H1 (cell line): Measurements from ENCODE around the gene TPD52L1. TPM values are rescaled to one million over a fixed set of nuclear protein-coding genes. Genes with fewer than 3 reads are reported as not detected.

ENCODE experiments used
- CTCF ChIA-PET: fragments of 300-600 bp; sonication (Branson Sonifier 250); formaldehyde crosslinking; loops from one replicate; lab custom pipeline; 2021; ENCODE audit not compliant: partially characterized antibody; lab: Charles Lee
- POLR2A ChIA-PET: fragments of 300-600 bp; sonication (Branson Sonifier 250); formaldehyde crosslinking; loops from one replicate; lab custom pipeline; 2021; ENCODE audit warnings: inconsistent platforms; ENCODE audit not compliant: partially characterized antibody; lab: Charles Lee
- DNase-seq, 2 experiments: peaks; one replicate each; pipeline versions ENCODE4 v3.0.0 to v3.0.0-alpha.2; 2010 to 2022; ENCODE audit warnings: low spot score in 2 of 2, low read depth in 1 of 2, mixed read lengths in 1 of 2
- FAIRE-seq: peaks from 2 replicates; lab custom pipeline; 2011; peaks lifted over from hg19 to GRCh38; lab: Jason Lieb, UNC
- H2AFZ ChIP-seq: 2 replicates; pipeline ENCODE4 v1.8.1; 2012; ENCODE audit warnings: low read length, inconsistent platforms
- H2AK5ac ChIP-seq: 2 replicates; pipeline ENCODE4 v1.6.1; 2013; ENCODE audit warnings: low read depth, low read length
- H2BK120ac ChIP-seq: replicated peaks from 2 replicates; pipeline ENCODE3; 2013; ENCODE audit warnings: low read depth, low read length, inconsistent platforms
- H2BK12ac ChIP-seq: 2 replicates; pipeline ENCODE4 v1.6.1; 2013; ENCODE audit warnings: low read depth, low read length
- H2BK15ac ChIP-seq: 2 replicates; pipeline ENCODE4 v1.6.1; 2013; ENCODE audit warnings: low read length
- H2BK20ac ChIP-seq: 2 replicates; pipeline ENCODE4 v1.6.1; 2013; ENCODE audit warnings: low read length
- H2BK5ac ChIP-seq: 2 replicates; pipeline ENCODE4 v1.6.1; 2013; ENCODE audit warnings: low read depth, low read length
- H3K14ac ChIP-seq: 2 replicates; pipeline ENCODE4 v1.6.1; 2013; ENCODE audit warnings: inconsistent platforms; ENCODE audit not compliant: insufficient read length
- H3K18ac ChIP-seq: 2 replicates; pipeline ENCODE4 v1.6.1; 2013; ENCODE audit warnings: low read length; ENCODE audit errors: extremely low read depth
- H3K23ac ChIP-seq: 2 replicates; pipeline ENCODE4 v1.6.1; 2013; ENCODE audit warnings: inconsistent platforms; ENCODE audit not compliant: insufficient read length
- H3K23me2 ChIP-seq: 2 replicates; pipeline ENCODE4 v1.6.1; 2013; ENCODE audit warnings: low read depth, low read length
- H3K27ac ChIP-seq: 2 replicates; pipeline ENCODE4 v1.6.1; 2011; ENCODE audit warnings: low read depth, low read length, inconsistent platforms
- H3K27me3 ChIP-seq, 4 experiments: replicated peaks in 1 of 4; 1 replicate in 1 of 4; 2 replicates in 3 of 4; pipeline versions ENCODE4 v1.6.1 to v1.8.1; 2011 to 2013; ENCODE audit warnings: low read length in 3 of 4, mild to moderate bottlenecking in 3 of 4, inconsistent platforms in 2 of 4, mixed read lengths in 2 of 4, moderate library complexity in 1 of 4; ENCODE audit not compliant: control insufficient read depth in 3 of 4, insufficient read depth in 3 of 4; ENCODE audit errors: extremely low read depth in 1 of 4
- H3K36me3 ChIP-seq, 4 experiments: 2 replicates each; pipeline versions ENCODE4 v1.6.1 to v1.8.1; 2011 to 2013; ENCODE audit warnings: mild to moderate bottlenecking in 4 of 4, low read length in 3 of 4, moderate library complexity in 2 of 4, control low read depth in 1 of 4, inconsistent platforms in 1 of 4; ENCODE audit not compliant: insufficient read depth in 4 of 4, control insufficient read depth in 2 of 4
- H3K4ac ChIP-seq: replicated peaks from 2 replicates; pipeline ENCODE3; 2013; ENCODE audit warnings: low read length, low read depth, mixed read lengths, inconsistent platforms; ENCODE audit not compliant: insufficient read length
- H3K4me1 ChIP-seq, 4 experiments: replicated peaks in 1 of 4; 1 replicate in 1 of 4; 2 replicates in 3 of 4; pipeline versions ENCODE4 v1.6.1 to v1.8.1; 2011 to 2013; ENCODE audit warnings: low read length in 3 of 4, inconsistent platforms in 2 of 4, mixed read lengths in 1 of 4; ENCODE audit not compliant: insufficient read depth in 4 of 4, control insufficient read depth in 3 of 4
- H3K4me2 ChIP-seq, 2 experiments: 2 replicates each; pipeline versions ENCODE4 v1.6.1 to v1.8.1; 2011 to 2013; ENCODE audit warnings: low read depth in 2 of 2, low read length in 2 of 2, control low read depth in 1 of 2, inconsistent platforms in 1 of 2, mild to moderate bottlenecking in 1 of 2; ENCODE audit not compliant: insufficient read depth in 1 of 2
- H3K4me3 ChIP-seq, 4 experiments: fragments of 200-600, 300-600 bp in 1 of 4; sonication (generic), shearing (Covaris generic), sonication (Bioruptor Twin) in 1 of 4; 2 replicates each; pipeline versions ENCODE4 v1.5.1 to v1.8.1; 2011 to 2016; ENCODE audit warnings: low read length in 4 of 4, low read depth in 3 of 4, control low read depth in 2 of 4, inconsistent platforms in 2 of 4, mild to moderate bottlenecking in 2 of 4, mixed read lengths in 1 of 4, moderate library complexity in 1 of 4; ENCODE audit not compliant: insufficient read depth in 2 of 4; ENCODE audit errors: extremely low read depth in 1 of 4
- H3K56ac ChIP-seq: replicated peaks from 2 replicates; pipeline ENCODE3; 2013; ENCODE audit warnings: low read depth, mild to moderate bottlenecking, mixed read lengths, low read length, inconsistent platforms; ENCODE audit not compliant: insufficient read length
- H3K79me1 ChIP-seq: 2 replicates; pipeline ENCODE4 v1.6.1; 2013; ENCODE audit warnings: low read depth, low read length, control low read depth
- H3K79me2 ChIP-seq, 2 experiments: 2 replicates each; pipeline versions ENCODE4 v1.6.1 to v1.8.1; 2012 to 2013; ENCODE audit warnings: low read length in 2 of 2, mild to moderate bottlenecking in 2 of 2, inconsistent platforms in 1 of 2; ENCODE audit not compliant: insufficient read depth in 2 of 2, control insufficient read depth in 1 of 2
- H3K9ac ChIP-seq, 4 experiments: replicated peaks in 1 of 4; 1 replicate in 1 of 4; 2 replicates in 3 of 4; pipeline versions ENCODE4 v1.6.1 to v1.8.1; 2011 to 2013; ENCODE audit warnings: low read depth in 3 of 4, low read length in 3 of 4, control low read depth in 2 of 4, mild to moderate bottlenecking in 2 of 4, moderate library complexity in 2 of 4, inconsistent platforms in 1 of 4; ENCODE audit errors: extremely low read depth in 1 of 4
- H3K9me3 ChIP-seq, 2 experiments: 2 replicates each; pipeline versions ENCODE4 v1.6.1 to v1.8.1; 2012 to 2013; ENCODE audit warnings: mild to moderate bottlenecking in 2 of 2, moderate library complexity in 2 of 2, control low read depth in 1 of 2, inconsistent platforms in 1 of 2, low read depth in 1 of 2, low read length in 1 of 2, mixed read lengths in 1 of 2; ENCODE audit not compliant: insufficient read depth in 2 of 2
- H4K20me1 ChIP-seq, 2 experiments: replicated peaks in 1 of 2; 2 replicates each; pipeline versions ENCODE3 to v1.8.1; 2011 to 2013; ENCODE audit warnings: inconsistent platforms in 2 of 2, low read length in 2 of 2, mild to moderate bottlenecking in 1 of 2; ENCODE audit not compliant: insufficient read depth in 2 of 2, control insufficient read depth in 1 of 2
- H4K5ac ChIP-seq: 2 replicates; pipeline ENCODE4 v1.6.1; 2013; ENCODE audit warnings: low read length, low read depth, mixed read lengths, inconsistent platforms; ENCODE audit not compliant: insufficient read length
- H4K8ac ChIP-seq: 2 replicates; pipeline ENCODE4 v1.8.0; 2013; ENCODE audit warnings: mild to moderate bottlenecking, moderate library complexity, low read length, inconsistent platforms; ENCODE audit not compliant: insufficient read depth; ENCODE audit errors: extremely low read depth
- H4K91ac ChIP-seq: replicated peaks from 2 replicates; pipeline ENCODE3; 2013; ENCODE audit warnings: low read length, mixed read lengths, inconsistent platforms; ENCODE audit not compliant: insufficient read length
- ATF2 ChIP-seq: IDR thresholded peaks from 2 replicates; pipeline ENCODE4 v1.6.1; 2012; ENCODE audit warnings: low read length, inconsistent platforms
- CBX5 ChIP-seq: fragments of 300-800, 300-1000 bp; sonication (generic); IDR thresholded peaks from 2 replicates; pipeline ENCODE4 v1.7.1; 2016; ENCODE audit warnings: antibody characterized with exemption, low read length, low read depth
- HDAC2 ChIP-seq, 2 experiments: fragments of 300-600 bp in 1 of 2; sonication (generic) in 1 of 2; IDR thresholded peaks; 2 replicates each; pipeline ENCODE4 v1.6.1; 2011 to 2012; ENCODE audit warnings: low read depth in 2 of 2, low read length in 2 of 2, mild to moderate bottlenecking in 2 of 2, moderate library complexity in 2 of 2, borderline replicate concordance in 1 of 2, inconsistent platforms in 1 of 2
- JUND ChIP-seq: IDR thresholded peaks from 2 replicates; pipeline ENCODE4 v1.6.1; 2011; ENCODE audit warnings: mild to moderate bottlenecking, improper control_type of control experiment, low read length
- KDM1A ChIP-seq: fragments of 200-600, 300-600 bp; sonication (generic); IDR thresholded peaks from 2 replicates; pipeline ENCODE4 v1.7.1; 2016; ENCODE audit warnings: mild to moderate bottlenecking, low read length, borderline replicate concordance
- NRF1 ChIP-seq: IDR thresholded peaks from 2 replicates; pipeline ENCODE4 v1.6.1; 2011; ENCODE audit warnings: mild to moderate bottlenecking, low read depth, low read length, improper control_type of control experiment
- POU5F1 ChIP-seq: IDR thresholded peaks from 2 replicates; pipeline ENCODE4 v1.6.1; 2011; ENCODE audit warnings: low read depth, mild to moderate bottlenecking, low read length, moderate library complexity
- RBBP5 ChIP-seq: IDR thresholded peaks from 2 replicates; pipeline ENCODE4 v1.7.1; 2012; ENCODE audit warnings: low read depth, mild to moderate bottlenecking, inconsistent platforms, low read length, moderate library complexity, borderline replicate concordance
- RXRA ChIP-seq: IDR thresholded peaks from 2 replicates; pipeline ENCODE4 v1.6.1; 2011; ENCODE audit warnings: low read depth, mild to moderate bottlenecking, low read length, moderate library complexity; ENCODE audit not compliant: insufficient read depth
- TAF1 ChIP-seq: IDR thresholded peaks from 2 replicates; pipeline ENCODE4 v1.6.1; 2011; ENCODE audit warnings: mild to moderate bottlenecking, low read depth, low read length
- TBP ChIP-seq: IDR thresholded peaks from 2 replicates; pipeline ENCODE4 v1.6.1; 2011; ENCODE audit warnings: low read depth, low read length, improper control_type of control experiment
- TEAD4 ChIP-seq: IDR thresholded peaks from 2 replicates; pipeline ENCODE4 v1.6.1; 2012; ENCODE audit warnings: low read depth, low read length, inconsistent platforms, mixed read lengths
- YY1 ChIP-seq: IDR thresholded peaks from 2 replicates; pipeline ENCODE4 v1.6.1; 2011; ENCODE audit warnings: low read depth, mild to moderate bottlenecking, low read length
- WGBS, 2 experiments: shearing (Covaris generic) in 1 of 2; methylation state at CpG; one replicate each; pipeline versions ENCODE4 v1.1.6 to v1.1.7; 2013 to 2015; ENCODE audit warnings: low lambda C conversion rate in 2 of 2, mixed read lengths in 2 of 2, inconsistent platforms in 1 of 2, low coverage in 1 of 2, missing lambda C conversion rate in 1 of 2; ENCODE audit not compliant: insufficient replicate concordance in 2 of 2, insufficient coverage in 1 of 2, insufficient read length in 1 of 2; ENCODE audit errors: extremely low coverage in 1 of 2, missing lambda C conversion rate in 1 of 2; 5-methylcytosine and 5-hydroxymethylcytosine counted together
- polyA plus RNA-seq, 7 experiments: library from polyadenylated mRNA; depleted of rRNA in 3 of 7; stranded (reverse) in 5 of 7; unstranded in 2 of 7; fragments of >200 nt in 5 of 7; fragments of 200-250 nt in 2 of 7; gene quantifications; 1 replicate in 5 of 7; 2 replicates in 1 of 7; 4 replicates in 1 of 7; pipeline versions ENCODE4 v1.2.1 to v1.2.3, GENCODE V29; 2011 to 2013; ENCODE audit warnings: missing spikeins in 2 of 7, mixed read lengths in 2 of 7
- total RNA-seq: library from RNA; stranded (reverse); fragmentation: NEBNext Ultra II Directional; extraction: Animal tissue kit (Norgen Biotek cat#: 25700); gene quantifications from 2 replicates; pipeline ENCODE4 v1.2.1, GENCODE V29; 2021

TPD52L1 gene
- total and polyA plus RNA-seq, 2 of the 8 experiments (the other 6 are each of a cell fraction or from before 2014, with no cell fraction given), result 7.4 to 14.2 TPM

GRCh38 chr6:125217369-125217768, 63.8 kb downstream of the TPD52L1 start:
- Histone ChIP-seq H3K36me3 (no peaks in the 10 kb centered on the region), H3K27me3 (no peaks in the 10 kb centered on the region), H3K23me2 (0 out of 2 replicates have a peak, but pooled peaks cover 2% of the 10 kb centered on the region), H3K27ac (no peak overlapping the region), H3K9ac (no peak overlapping the region), H2BK12ac (no peak overlapping the region), H3K79me2 (no peaks in the 10 kb centered on the region; a peak in 1 of 4 replicates), H3K4me3 (no peak overlapping the region), H3K56ac (no peak overlapping the region), H4K5ac (no peak overlapping the region), H3K4me2 (no peak overlapping the region), H2BK5ac (no peak overlapping the region), H3K23ac (no peak overlapping the region), H4K20me1 (no peaks in the 10 kb centered on the region), H4K91ac (no peak overlapping the region), H3K79me1 (no peaks in the 10 kb centered on the region), H4K8ac (no peak overlapping the region), H2BK15ac (no peak overlapping the region), H3K4ac (no peak overlapping the region), H2AK5ac (no peak overlapping the region), H2BK20ac (no peak overlapping the region), H3K14ac (no peak overlapping the region), H2BK120ac (no peak overlapping the region), H3K4me1 (peaks cover 0 to 9% (median 1%) of the 10 kb centered on the region in 4 experiments; a peak in 3 of 7 replicates), H3K18ac (no peak overlapping the region), H2AFZ (no peak overlapping the region), H3K9me3 (no peaks in the 10 kb centered on the region)
- ChIA-PET POLR2A (no interaction called here), CTCF (interaction anchor here (1.0 to 4.3 kb wide), 2 partner anchors 10 to 25 kb away, joined by 5 to 20 read pairs; no protein-coding TSS in a partner anchor)
- 93% methylated on average over 10 of the region's 10 CpGs; no CpG with 5 or more reads in 1 of the 2 experiments for WGBS, 2 experiments
- no peak for FAIRE-seq
- DNase-seq, result no peak
- TF ChIP-seq JUND (no peak), RBBP5 (no peak), NRF1 (no peak), CBX5 (no peak), HDAC2 (IDR thresholded peaks at IDR 0.05; ENCODE audit: borderline replicate concordance in 1 of 2, low read depth in 2 of 2, low read length in 2 of 2) (no peak), RXRA (no peak), YY1 (no peak), TBP (no peak), KDM1A (no peak), POU5F1 (no peak), TEAD4 (no peak), TAF1 (no peak), ATF2 (no peak)
